Kidney tubule cell (primary cell): ENCODE measurements around the gene MAP3K5.

Experiments used
- DNase-seq: peaks from one replicate; pipeline ENCODE4 v3.0.0-alpha.2; 2018; ENCODE audit warnings: low spot score

Gene MAP3K5

DNA sequence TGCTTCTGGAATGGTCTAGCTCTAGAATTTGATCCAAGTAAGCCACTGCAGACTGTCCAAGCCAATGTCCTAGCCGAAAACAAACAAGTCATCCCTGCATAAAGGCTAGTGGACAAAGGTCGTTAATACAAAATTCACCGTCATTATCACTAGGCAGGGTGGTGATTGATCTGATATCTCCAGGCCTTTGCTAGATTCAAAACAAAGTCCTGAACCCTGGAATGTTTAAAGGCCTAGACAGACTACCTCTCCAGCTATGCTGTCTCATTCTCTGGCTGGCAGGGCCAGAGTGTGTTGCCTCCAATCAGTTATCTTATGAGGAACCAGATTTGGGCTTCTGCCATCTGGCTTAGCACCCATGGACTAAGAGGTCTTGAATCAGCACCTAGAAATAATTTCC lies 280.4 kb downstream of the MAP3K5 start:
- DNase-seq, result peak; percentile 21

DNA sequence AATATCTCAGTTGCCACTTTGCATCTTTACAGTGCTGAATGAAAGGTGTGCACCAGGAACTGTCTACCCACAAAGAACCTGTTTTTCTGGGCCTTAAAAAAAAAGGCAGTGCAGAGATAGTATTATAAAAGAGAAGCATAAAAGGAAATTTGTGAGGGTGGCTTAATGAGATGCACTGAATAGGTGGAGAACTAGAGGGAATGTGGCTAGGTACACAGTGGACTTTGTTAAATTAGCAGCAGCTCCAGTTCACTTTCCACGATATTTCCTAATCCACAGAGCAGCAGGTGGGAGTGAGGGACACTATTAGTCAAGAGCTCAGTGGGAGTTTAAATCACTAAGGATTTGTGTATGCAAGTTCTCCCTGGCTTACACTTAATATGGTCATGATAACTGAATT lies 280.9 kb downstream of the MAP3K5 start:
- DNase-seq, result no peak

DNA sequence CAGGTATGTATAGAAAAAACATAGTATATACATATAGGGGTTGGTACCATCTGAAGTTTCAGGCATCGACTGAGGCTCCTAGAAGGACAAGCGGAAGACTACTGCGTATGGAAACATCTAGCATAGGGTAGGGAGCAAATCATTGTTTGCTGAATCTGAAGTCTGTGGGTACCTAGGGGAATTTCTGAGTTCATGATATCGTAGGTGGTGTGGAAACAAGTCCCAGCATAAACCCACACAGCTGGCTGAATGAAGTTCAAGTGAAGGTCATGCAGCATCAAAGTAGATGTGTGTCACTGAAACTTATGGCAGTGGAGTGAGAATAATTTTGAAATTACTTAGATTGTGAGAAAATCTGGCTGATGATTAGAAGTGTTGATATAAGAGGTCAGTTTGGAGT lies 281.5 kb downstream of the MAP3K5 start:
- DNase-seq, result peak; percentile 42

DNA sequence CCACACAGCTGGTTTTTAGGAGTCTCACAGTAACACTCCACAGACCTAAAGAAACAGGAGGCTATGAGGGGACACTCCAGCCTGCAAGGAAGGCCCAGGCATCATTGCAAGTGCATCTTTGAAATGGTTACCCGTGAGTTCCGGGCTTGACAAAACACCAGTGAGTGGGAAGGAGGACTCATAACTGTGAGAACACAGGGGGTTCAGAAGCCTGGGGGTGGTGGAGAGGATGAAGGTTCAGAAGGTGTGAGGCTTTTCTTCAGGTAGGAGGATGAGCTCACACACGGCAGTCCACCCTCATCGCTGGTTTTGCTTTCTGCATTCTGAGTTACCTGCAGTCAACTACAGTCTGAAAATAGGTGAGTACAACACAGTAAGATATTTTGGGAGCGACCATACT lies 282.0 kb downstream of the MAP3K5 start:
- DNase-seq, result no peak

DNA sequence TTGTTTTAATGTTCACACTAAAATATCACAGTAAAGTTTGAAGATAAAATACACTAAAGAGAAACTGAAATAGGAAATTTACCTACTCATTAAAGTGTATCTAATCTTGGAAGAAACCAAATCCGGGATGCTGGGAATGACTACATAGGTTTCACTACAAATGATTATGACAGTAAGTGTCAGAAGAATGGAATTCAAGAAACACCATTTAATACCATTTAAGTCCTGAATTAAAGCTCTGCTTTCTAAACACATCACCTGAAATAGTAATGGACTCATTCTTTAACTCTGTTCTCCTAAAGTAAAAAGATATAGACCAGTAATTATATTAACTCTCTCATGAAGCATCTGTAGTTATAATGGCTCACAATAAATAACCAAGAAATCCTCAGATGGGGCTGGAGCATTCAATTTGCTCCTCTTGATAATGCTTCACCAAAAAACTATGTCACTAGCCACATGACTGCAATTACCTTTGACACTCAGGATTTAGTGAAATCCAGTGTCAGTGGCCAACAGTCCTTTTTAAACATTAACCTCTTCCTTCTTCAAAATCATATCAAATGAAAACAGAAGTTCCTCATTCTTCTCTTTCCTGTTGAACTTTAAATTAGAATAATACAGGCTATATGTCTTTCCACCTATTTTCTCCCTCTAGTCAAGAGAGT lies 283.4 kb downstream of the MAP3K5 start:
- DNase-seq, result peak; percentile 82
